H54 (cell line): Measurements from ENCODE around the gene MAGI1.

ENCODE experiments used
- DNase-seq: peaks from one replicate; pipeline ENCODE4 v3.0.0; 2011; ENCODE audit warnings: low spot score, mixed read lengths; ENCODE audit not compliant: insufficient read length
- FAIRE-seq: peaks from 3 replicates; lab custom pipeline; 2011; peaks lifted over from hg19 to GRCh38; lab: Jason Lieb, UNC
- POLR2A ChIP-seq: IDR thresholded peaks from 2 replicates; pipeline ENCODE4 v1.6.1; 2011; ENCODE audit warnings: low read depth, mild to moderate bottlenecking, low read length

MAGI1 gene

GRCh38 chr3:65449841-65450428 lies 588.8 kb downstream of the MAGI1 start:
- FAIRE-seq (no peak), DNase-seq (no peak)
- no peak for TF ChIP-seq POLR2A

GRCh38 chr3:65448120-65448519 lies 590.6 kb downstream of the MAGI1 start:
- DNase-seq (no peak), FAIRE-seq (no peak)
- no peak for TF ChIP-seq POLR2A

- no peak for TF ChIP-seq POLR2A
- FAIRE-seq (no peak), DNase-seq (no peak)
Measured at GRCh38 chr3:65445573-65446169, 593.0 kb downstream of the MAGI1 start.

- no peak for TF ChIP-seq POLR2A
- DNase-seq (no peak), FAIRE-seq (no peak)
Measured at GRCh38 chr3:65444447-65444815, 594.3 kb downstream of the MAGI1 start.

- DNase-seq: no peak
- no peak for TF ChIP-seq POLR2A
- no peak for FAIRE-seq
Measured at GRCh38 chr3:65443739-65444446, 594.8 kb downstream of the MAGI1 start.

GRCh38 chr3:65439641-65440284 lies 599.0 kb downstream of the MAGI1 start:
- peak; percentile 15 for FAIRE-seq
- TF ChIP-seq POLR2A: no peak
- DNase-seq: peak; percentile 23

- no peak for TF ChIP-seq POLR2A
- FAIRE-seq (no peak), DNase-seq (no peak)
Measured at GRCh38 chr3:65438612-65439011, 600.1 kb downstream of the MAGI1 start.

- FAIRE-seq: no peak
- no peak for TF ChIP-seq POLR2A
- no peak for DNase-seq
Measured at GRCh38 chr3:65438096-65438495, 600.6 kb downstream of the MAGI1 start.

- FAIRE-seq (no peak), DNase-seq (no peak)
- TF ChIP-seq POLR2A: no peak
Measured at GRCh38 chr3:65436580-65436979, 602.1 kb downstream of the MAGI1 start.

GRCh38 chr3:65433480-65433879 lies 605.2 kb downstream of the MAGI1 start:
- TF ChIP-seq POLR2A: no peak
- DNase-seq (no peak), FAIRE-seq (no peak)

GRCh38 chr3:65432388-65433003 lies 606.2 kb downstream of the MAGI1 start:
- TF ChIP-seq POLR2A: no peak
- FAIRE-seq (no peak), DNase-seq (no peak)

- DNase-seq (no peak), FAIRE-seq (no peak)
- no peak for TF ChIP-seq POLR2A
Measured at GRCh38 chr3:65425880-65426279, 612.8 kb downstream of the MAGI1 start.

GRCh38 chr3:65422154-65422553 lies 616.6 kb downstream of the MAGI1 start:
- TF ChIP-seq POLR2A: no peak
- DNase-seq (no peak), FAIRE-seq (no peak)

GRCh38 chr3:65419233-65419632 lies 619.5 kb downstream of the MAGI1 start:
- DNase-seq (no peak), FAIRE-seq (no peak)
- TF ChIP-seq POLR2A: no peak
